Right ventricle myocardium superior (tissue), 1 donor: Measurements from ENCODE around the gene NELFE. TPM values are rescaled to one million over a fixed set of nuclear protein-coding genes. Genes with fewer than 3 reads are reported as not detected.
"Not testable (repeated sequence)": the region's sequence is repeated elsewhere in the genome, so short reads cannot be mapped to it uniquely, and the experiment has no call there.

Experiments used
- ATAC-seq: fragments of 200-7000 bp; cut with Tn5 transposase; one replicate; pipeline ENCODE4 v1.9.1; 2020; ENCODE audit warnings: mild to moderate bottlenecking; ENCODE audit not compliant: poor library complexity
- DNase-seq: peaks from one replicate; pipeline ENCODE4 v3.0.0-alpha.2; 2020
- intact Hi-C: fragments of 100-400 bp; cut with DNase I; formaldehyde crosslinking; loops from one replicate; pipeline ENCODE4 v1.11.2; 2022
- total RNA-seq: library from RNA; stranded (reverse); fragmentation: NEBNext Ultra II Directional; extraction: Animal tissue kit (Norgen Biotek cat#: 25700); gene quantifications from one replicate; pipeline ENCODE4 v1.2.1, GENCODE V29; 2021
- donor health status: DM: no; HTN: yes; CAD: no; lungs with severe emphysema.

NELFE gene
- total RNA-seq, 1 donor from 2014 or later: 39.6 TPM

GRCh38 chr6:31930962-31931361, 27.8 kb downstream of the NELFE start:
- no peak for ATAC-seq
- intact Hi-C loops: no loop called here
- DNase-seq: no peak

DNA sequence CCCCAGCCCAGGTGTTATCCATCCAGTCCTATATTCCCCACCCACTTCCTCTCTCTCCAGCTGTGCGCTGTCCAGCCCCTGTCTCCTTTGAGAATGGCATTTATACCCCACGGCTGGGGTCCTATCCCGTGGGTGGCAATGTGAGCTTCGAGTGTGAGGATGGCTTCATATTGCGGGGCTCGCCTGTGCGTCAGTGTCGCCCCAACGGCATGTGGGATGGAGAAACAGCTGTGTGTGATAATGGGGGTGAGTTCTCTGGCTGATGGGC, 30.2 kb downstream of the NELFE start:
- DNase-seq (no peak), ATAC-seq (no peak)
- intact Hi-C loops: no loop called here

DNA sequence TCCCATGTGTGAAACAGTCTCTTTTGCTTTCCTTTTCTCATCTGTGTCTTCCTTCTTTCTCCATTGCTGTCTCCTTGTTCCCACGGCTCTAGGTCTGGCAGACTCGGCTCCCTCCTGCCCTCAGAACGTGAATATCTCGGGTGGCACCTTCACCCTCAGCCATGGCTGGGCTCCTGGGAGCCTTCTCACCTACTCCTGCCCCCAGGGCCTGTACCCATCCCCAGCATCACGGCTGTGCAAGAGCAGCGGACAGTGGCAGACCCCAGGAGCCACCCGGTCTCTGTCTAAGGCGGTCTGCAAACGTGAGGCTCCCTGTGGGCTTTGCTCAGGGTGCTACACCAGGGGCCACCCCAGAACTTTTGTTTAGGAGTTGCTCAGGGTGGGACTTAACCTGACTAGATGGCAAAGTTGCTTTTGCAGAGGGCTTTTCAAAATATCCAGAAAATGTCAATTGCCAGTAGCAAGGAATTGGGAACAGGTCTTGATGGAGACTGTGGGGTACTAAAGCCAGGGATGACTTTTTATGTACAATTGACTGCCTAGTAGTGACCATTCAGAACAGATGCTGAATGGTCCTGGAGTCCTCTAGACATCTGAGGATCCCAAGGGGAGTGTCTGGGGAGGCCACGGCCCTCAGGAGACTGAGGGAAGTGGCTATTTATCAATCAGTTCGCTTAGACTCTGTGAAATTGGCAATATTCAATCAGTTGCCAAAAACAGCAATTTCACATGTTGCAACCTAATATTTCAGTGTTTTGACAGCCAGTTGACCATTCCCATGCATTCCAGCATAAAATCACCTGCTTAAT, 30.7 kb downstream of the NELFE start:
- DNase-seq (no peak), ATAC-seq (no peak)
- intact Hi-C loops: no loop called here

DNA sequence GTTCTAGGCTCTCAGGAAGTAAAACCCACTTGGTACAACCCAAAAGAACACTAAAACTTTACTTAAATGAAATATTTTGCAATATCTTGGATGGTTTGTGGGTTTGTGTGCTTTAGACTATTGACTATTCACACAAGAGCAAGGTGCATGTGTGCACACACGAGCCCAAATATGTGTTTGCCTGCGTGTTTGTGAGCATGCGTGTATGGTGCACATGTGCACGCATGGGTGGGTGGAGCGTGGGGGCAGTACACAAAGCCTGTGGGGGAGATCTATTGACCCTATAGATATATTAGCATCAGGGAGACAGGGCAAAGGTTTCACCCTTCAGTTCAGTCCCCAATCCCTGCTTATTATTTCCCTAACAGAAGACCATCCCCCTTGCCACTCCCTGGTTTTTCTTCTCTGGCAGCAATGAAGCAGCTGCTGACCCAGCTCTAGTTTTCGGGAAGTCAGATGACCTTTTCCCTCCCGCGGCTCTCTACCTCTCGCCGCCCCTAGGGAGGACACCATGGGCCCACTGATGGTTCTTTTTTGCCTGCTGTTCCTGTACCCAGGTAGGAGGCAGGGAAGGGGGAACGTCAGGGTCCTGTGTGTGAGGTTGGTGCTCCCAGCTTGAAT, 31.4 kb downstream of the NELFE start, which contains the start of gene C2:
TSS of gene C2 (plus strand) at position 476 of the 621 bp plus-strand sequence. CDS start at position 512, 36 bp downstream.
- DNase-seq (no peak), ATAC-seq (no peak)
- intact Hi-C loops: no loop called here

GRCh38 chr6:31922942-31923341, 35.8 kb downstream of the NELFE start:
- no peak for ATAC-seq
- intact Hi-C loops: no loop called here

DNA sequence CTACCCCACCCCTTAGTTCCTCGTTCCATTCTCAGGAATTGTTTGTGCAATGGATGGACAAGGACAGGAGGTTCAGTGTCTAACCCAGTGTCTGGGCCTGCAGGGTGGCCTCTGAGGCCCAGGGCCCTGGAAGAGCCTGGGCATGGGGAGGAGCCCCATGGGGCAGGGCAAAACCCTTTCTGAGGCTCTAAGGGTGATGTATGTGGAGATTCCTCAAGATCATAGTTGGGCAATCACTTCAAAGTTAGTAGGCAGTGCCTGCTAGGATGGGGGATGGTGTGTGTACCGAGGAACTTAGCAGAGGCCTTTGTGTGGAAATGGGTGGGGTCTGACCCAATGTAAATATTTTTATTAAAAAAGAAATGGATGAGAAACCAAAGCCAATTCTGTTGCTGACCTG, 38.0 kb downstream of the NELFE start:
- no peak for ATAC-seq
- intact Hi-C loops: no loop called here
- DNase-seq: no peak

More at GRCh38 chr6:31922942-31923341, 35.8 kb downstream of the NELFE start:
- DNase-seq: no peak

DNA sequence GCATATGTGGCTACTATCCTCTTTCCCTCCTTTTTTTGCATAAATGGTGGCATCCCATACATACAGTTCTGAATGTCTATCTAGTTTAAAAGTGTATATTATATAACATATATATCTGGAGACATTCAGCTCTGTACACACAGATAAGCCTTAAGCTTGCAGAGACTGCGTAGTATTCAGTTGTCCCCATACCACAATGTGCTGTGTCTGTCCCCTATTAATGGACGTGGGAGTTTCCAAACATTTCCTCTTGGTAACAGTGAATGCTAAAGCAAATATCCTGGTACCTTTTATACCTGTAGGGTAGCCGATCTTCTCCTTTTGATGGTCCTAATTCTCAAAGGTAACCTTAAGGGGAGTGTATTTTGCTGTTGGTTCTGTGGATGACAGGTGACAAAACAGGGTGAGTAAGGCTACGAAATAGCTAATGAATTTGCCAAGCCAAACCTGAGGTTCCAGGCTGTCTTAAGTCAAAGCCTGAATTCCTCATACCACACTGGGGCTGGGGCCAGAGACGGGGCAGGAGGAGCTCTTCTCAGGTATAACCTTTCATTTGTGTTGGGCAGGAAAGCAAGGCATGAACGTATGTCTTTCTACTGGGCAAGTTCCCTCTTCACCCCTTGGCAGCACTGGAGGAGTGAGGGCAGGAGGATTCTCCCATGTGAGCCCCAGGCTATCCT, 39.0 kb downstream of the NELFE start:
- intact Hi-C loops: no loop called here
- ATAC-seq: no peak
- DNase-seq: no peak

- ATAC-seq: no peak
- DNase-seq: no peak
- intact Hi-C loops: no loop called here
These were observed 40.6 kb downstream of the NELFE start for GRCh38 chr6:31918069-31918720.

- ATAC-seq: no peak
- intact Hi-C loops: no loop called here
- no peak for DNase-seq
These were observed 43.0 kb downstream of the NELFE start for GRCh38 chr6:31915756-31916155.

DNA sequence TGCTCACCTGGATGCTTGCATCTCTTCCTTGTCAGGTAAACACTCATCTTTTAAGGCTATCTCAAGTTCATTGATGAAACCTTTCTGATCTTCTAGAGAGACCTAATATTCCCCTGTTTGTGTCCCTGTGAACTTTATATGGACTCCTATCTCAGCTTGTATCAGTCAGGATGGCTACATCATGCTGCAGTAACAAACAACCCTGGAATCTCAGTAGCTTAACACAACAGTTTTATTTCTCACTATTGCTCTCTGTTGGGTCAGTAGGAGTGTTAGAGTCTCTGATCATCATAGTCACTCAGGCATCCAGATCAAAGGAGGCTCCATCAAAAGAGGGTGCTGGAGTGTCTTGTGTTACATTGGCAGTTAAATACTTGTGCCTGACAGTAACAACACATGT, 43.4 kb downstream of the NELFE start:
- no peak for DNase-seq
- intact Hi-C loops: no loop called here
- no peak for ATAC-seq

DNA sequence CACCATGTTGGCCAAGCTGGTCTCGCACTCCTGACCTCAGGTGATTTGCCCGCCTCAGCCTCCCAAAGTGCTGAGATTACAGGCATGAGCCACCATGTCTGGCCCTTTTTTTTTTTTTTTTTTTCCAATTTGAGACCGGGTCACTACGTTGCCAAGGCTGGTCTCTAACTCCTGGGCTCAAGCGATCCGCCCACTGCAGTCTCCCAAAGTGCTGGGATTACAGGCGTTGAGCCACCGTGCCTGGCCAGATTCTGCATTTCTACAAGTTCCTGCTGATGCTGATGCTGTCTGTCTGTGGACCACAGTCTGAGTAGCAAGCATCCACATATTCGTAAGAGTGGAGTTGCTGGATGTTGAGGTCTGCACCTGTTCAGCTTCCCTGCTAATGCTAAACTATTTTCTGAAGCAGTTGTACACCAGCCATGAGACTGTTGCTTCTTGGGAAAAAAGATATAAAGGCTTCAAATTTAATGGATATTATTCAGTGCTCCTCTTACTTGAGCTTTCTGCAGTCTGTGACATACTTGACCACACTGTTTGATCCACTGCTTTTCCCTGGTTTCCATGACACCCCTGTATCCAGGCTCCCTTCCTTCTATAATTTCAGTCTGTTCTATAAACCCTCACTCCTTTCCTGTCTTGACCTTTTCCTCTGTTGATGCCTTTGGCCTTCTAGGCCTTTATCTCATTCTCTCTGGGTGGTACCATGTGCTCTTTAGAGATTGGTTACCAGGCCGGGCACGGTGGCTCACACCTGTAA, 46.8 kb downstream of the NELFE start:
- no peak for ATAC-seq
- no peak for DNase-seq
- intact Hi-C loops: no loop called here

GRCh38 chr6:31909298-31909697, 49.5 kb downstream of the NELFE start:
- ATAC-seq, DNase-seq, intact Hi-C loops: not testable (repeated sequence)

DNA sequence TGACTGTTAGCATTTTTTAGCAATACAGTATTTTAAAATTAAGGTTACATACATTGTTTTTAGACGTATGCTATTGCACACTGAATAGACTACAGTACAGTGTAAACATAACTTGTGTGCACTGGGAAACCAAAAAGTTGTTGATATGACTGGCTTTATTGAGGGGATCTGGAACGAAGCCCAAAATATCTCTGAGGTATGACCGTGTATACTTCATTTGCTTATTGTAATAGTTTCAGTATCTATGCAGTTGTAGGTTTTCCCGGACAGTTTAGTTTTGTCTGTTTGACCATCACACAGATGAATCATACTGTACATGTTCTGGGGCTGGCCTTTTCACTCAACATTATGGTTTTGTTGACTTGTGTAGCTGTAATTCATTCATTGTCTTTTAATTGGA, 50.0 kb downstream of the NELFE start:
- ATAC-seq: no peak
- intact Hi-C loops: no loop called here

DNA sequence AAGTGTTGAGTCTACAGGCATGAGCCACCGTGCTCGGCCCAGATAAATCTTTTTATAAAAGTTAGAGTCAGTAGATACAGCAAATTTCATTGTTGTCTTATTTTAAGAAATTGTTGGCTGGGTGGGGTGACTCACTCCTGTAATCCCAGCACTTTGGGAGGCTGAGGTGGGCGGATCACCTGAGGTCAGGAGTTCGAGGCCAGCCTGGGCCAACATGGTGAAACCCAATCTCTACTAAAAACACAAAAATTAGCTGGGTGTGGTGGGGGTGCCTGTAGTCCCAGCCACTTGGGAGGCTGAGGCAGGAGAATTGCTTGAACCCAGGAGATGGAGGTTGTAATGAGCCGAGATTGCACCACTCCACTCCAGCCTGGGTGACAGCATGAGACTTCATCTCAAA, 50.5 kb downstream of the NELFE start:
- ATAC-seq, intact Hi-C loops, DNase-seq: not testable (repeated sequence)

More for the DNA sequence above, 50.0 kb downstream of the NELFE start:
- DNase-seq: no peak

DNA sequence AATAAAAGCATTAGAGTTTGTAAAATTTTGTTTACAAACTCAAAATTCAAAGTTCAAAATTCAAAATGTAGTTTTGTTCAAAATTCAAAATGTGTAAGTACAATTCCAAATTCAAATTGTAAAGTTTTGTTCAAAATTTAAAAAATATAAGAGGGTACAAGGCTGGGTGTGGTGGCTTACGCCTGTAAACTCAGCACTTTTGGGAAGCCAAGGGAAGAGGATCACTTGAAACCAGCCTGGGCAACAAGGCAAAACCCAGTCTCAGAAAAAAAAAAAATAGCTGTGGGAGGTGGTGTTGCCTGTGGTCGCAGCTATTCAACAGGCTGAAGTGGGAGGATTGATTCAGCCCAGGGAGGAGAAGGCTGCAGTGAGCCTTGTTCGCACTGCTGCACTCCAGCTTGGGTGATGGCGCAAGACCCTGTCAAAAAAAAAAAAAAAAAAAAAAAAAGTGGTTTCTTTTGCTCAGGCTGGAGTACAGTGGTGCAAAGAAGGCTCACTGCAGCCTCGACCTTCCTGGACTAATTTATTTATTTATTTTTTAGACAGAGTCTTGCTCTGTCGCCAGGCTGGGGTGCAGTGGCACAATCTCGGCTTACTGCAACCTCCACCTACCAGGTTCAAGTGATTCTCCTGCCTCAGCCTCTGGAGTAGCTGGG, 51.5 kb downstream of the NELFE start:
- DNase-seq (no peak), ATAC-seq (peak; percentile 18)
- intact Hi-C loops: no loop called here

DNA sequence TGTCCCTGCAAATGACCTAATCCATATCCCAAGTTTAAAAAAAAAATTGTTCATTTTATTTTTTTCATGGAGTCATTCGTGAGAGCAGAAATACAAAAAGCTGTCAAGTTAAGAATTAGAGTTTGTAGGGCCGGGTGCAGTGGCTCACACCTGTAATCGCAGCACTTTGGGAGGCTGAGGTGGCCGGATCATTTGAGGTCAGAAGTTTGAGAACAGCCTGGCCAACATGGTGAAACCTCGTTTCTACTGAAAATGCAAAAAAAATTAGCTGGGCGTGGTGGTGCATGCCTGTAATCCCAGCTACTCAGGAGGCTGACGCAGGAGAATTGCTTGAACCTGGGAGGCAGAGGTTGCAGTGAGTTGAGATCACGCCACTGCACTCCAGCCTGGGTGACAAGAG, 52.0 kb downstream of the NELFE start:
- ATAC-seq, intact Hi-C loops, DNase-seq: not testable (repeated sequence)

DNA sequence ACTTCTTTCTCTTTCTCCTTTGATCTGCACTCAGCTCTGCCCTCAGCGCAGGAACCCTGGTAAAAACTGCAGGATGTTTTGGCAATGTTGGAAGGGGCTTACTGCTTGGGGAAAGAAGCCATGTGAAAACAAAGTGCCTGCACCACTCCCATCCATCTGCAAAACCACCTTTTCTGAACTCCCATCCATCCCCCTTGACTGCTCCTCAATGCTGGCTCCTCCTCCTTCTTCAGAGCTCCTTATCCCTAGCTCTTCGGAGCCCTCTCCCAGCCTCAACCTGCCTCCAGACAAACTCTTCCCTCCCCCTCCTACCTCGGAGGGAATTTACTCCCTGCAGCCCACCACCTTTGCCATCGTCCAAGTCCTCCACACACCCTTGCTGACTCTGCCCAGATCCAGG, 52.6 kb downstream of the NELFE start:
- intact Hi-C loops: no loop called here
- DNase-seq (no peak), ATAC-seq (no peak)

- ATAC-seq: no peak
- no peak for DNase-seq
- intact Hi-C loops: no loop called here
These were observed 53.7 kb downstream of the NELFE start for GRCh38 chr6:31905041-31905440.
